K562 (cell line): ENCODE measurements around the gene HOXB3. TPM values are rescaled to one million over a fixed set of nuclear protein-coding genes. Genes with fewer than 3 reads are reported as not detected.

Experiments
- ATAC-seq: fragments of 200-7000 bp; cut with Tn5 transposase; 3 replicates; pipeline ENCODE4 v1.9.1; 2020; ENCODE audit warnings: moderate library complexity
- BruUV-seq: library from RNA; stranded (reverse); fragments of 400-500 nt; replicated peaks from 2 replicates; lab custom pipeline; 2021; lab: Mats Ljungman, UMichigan
- CTCF ChIA-PET: fragments of 300-600 bp; formaldehyde crosslinking; extraction: SDS; loops from one replicate; lab custom pipeline; 2021; ENCODE audit warnings: low intra/inter-chr PET ratio; lab: Yijun Ruan, JAX
- POLR2A ChIA-PET: fragments of 300-600, 350-650 bp; sonication (Branson Sonifier 250); formaldehyde crosslinking; extraction: SDS; loops from one replicate; lab custom pipeline; 2021; ENCODE audit warnings: antibody characterized with exemption, inconsistent platforms; lab: Yijun Ruan, JAX
- DNase-seq, 4 experiments: peaks; one replicate each; pipeline versions ENCODE4 v3.0.0 to v3.0.0-alpha.2; 2011 to 2018; ENCODE audit warnings: low spot score in 3 of 4, mixed read lengths in 3 of 4; ENCODE audit errors: extremely low read depth in 1 of 4
- FAIRE-seq: peaks from 2 replicates; lab custom pipeline; 2011; peaks lifted over from hg19 to GRCh38; lab: Jason Lieb, UNC
- H2AFZ ChIP-seq: 2 replicates; pipeline ENCODE4 v1.6.0; 2011; ENCODE audit warnings: low read depth, low read length, control low read depth, inconsistent platforms
- H3K27ac ChIP-seq: fragments of 200-600 bp; 3 replicates; pipeline ENCODE4 v1.8.0; 2011; ENCODE audit warnings: low read depth, mild to moderate bottlenecking, control low read depth, inconsistent platforms, low read length, moderate library complexity, mixed read lengths; ENCODE audit errors: extremely low read depth
- H3K27me3 ChIP-seq, 2 experiments: fragments of 300-600 bp in 1 of 2; 2 replicates in 1 of 2; 3 replicates in 1 of 2; pipeline versions ENCODE4 v1.6.0 to v1.8.0; 2011; ENCODE audit warnings: inconsistent platforms in 2 of 2, low read length in 2 of 2, mild to moderate bottlenecking in 1 of 2, mixed read lengths in 1 of 2, moderate library complexity in 1 of 2; ENCODE audit not compliant: control insufficient read depth in 2 of 2, insufficient read depth in 2 of 2
- H3K36me3 ChIP-seq: fragments of 300-600 bp; 3 replicates; pipeline ENCODE4 v1.8.0; 2011; ENCODE audit warnings: mild to moderate bottlenecking, low read length, inconsistent platforms; ENCODE audit not compliant: control insufficient read depth, insufficient read depth
- H3K4me1 ChIP-seq, 2 experiments: fragments of 200-600 bp in 1 of 2; replicated peaks in 1 of 2; 2 replicates in 1 of 2; 3 replicates in 1 of 2; pipeline versions ENCODE4 v1.5.1 to v1.8.0; 2011; ENCODE audit warnings: inconsistent platforms in 2 of 2, low read length in 2 of 2, mild to moderate bottlenecking in 1 of 2, mixed read lengths in 1 of 2, moderate library complexity in 1 of 2; ENCODE audit not compliant: control insufficient read depth in 2 of 2, insufficient read depth in 2 of 2
- H3K4me2 ChIP-seq: 2 replicates; pipeline ENCODE4 v1.6.1; 2011; ENCODE audit warnings: low read length, control low read depth, inconsistent platforms, mixed read lengths; ENCODE audit not compliant: insufficient read depth
- H3K4me3 ChIP-seq: fragments of 200-600 bp; sonication (generic), shearing (Covaris generic); 2 replicates; pipeline ENCODE4 v1.5.1; 2016; ENCODE audit warnings: control low read depth, inconsistent platforms
- H3K79me2 ChIP-seq: fragments of 200-600 bp; 3 replicates; pipeline ENCODE4 v1.8.0; 2011; ENCODE audit warnings: low read length, inconsistent platforms; ENCODE audit not compliant: control insufficient read depth, insufficient read depth
- H3K9ac ChIP-seq, 2 experiments: 2 replicates each; pipeline versions ENCODE4 v1.6.0 to v1.6.1; 2011; ENCODE audit warnings: low read depth in 2 of 2, low read length in 2 of 2, control low read depth in 1 of 2, inconsistent platforms in 1 of 2, mild to moderate bottlenecking in 1 of 2, mixed read lengths in 1 of 2; ENCODE audit not compliant: insufficient read depth in 1 of 2
- H3K9me1 ChIP-seq: one replicate; pipeline ENCODE4 v1.6.0; 2011; ENCODE audit warnings: inconsistent platforms, mild to moderate bottlenecking, low read length, moderate library complexity; ENCODE audit not compliant: control insufficient read depth, insufficient read depth
- H3K9me3 ChIP-seq: replicated peaks from 2 replicates; pipeline ENCODE4 v1.5.1; 2011; ENCODE audit warnings: low read depth, low read length, inconsistent platforms; ENCODE audit not compliant: control insufficient read depth, insufficient read depth
- H4K20me1 ChIP-seq: replicated peaks from 2 replicates; pipeline ENCODE4 v1.6.1; 2011; ENCODE audit warnings: low read length, inconsistent platforms, mixed read lengths; ENCODE audit not compliant: control insufficient read depth, insufficient read depth
- DIDO1 ChIP-seq: fragments of 450-650 bp; IDR thresholded peaks from 2 replicates; pipeline ENCODE4 v1.6.1; 2016; ENCODE audit warnings: low read depth, missing biosample characterization, missing genetic modification characterization
- DNMT1 ChIP-seq: fragments of 450-650 bp; IDR thresholded peaks from 2 replicates; pipeline ENCODE4 v1.6.1; 2016; ENCODE audit warnings: antibody characterized with exemption, mild to moderate bottlenecking
- FIP1L1 ChIP-seq: fragments of 200-400 bp; formaldehyde crosslinking; IDR thresholded peaks from 2 replicates; pipeline ENCODE4 v1.6.1; 2018; ENCODE audit warnings: mild to moderate bottlenecking, low read depth, low read length; ENCODE audit not compliant: poor library complexity, severe bottlenecking
- KAT7 ChIP-seq: sonication (generic); formaldehyde crosslinking; IDR thresholded peaks from 2 replicates; pipeline ENCODE4 v1.8.0; 2022; ENCODE audit warnings: missing genetic modification reagents, mild to moderate bottlenecking, borderline replicate concordance
- MCM5 ChIP-seq: fragments of 450-650 bp; IDR thresholded peaks from 2 replicates; pipeline ENCODE4 v1.6.1; 2016; ENCODE audit warnings: low read depth
- NCOA6 ChIP-seq: fragments of 450-650 bp; IDR thresholded peaks from 2 replicates; pipeline ENCODE4 v1.6.1; 2017; ENCODE audit warnings: mild to moderate bottlenecking
- RBFOX2 ChIP-seq: fragments of 200-400 bp; formaldehyde crosslinking; IDR thresholded peaks from 2 replicates; pipeline ENCODE4 v1.6.1; 2017; ENCODE audit warnings: low read depth, mild to moderate bottlenecking, low read length, moderate library complexity
- RNF219 ChIP-seq: fragments of 250-450 bp; sonication (Bioruptor Pico); IDR thresholded peaks from 2 replicates; pipeline ENCODE4 v1.5.0; 2022; ENCODE audit warnings: mild to moderate bottlenecking
- TAF15 ChIP-seq: fragments of 200-400 bp; formaldehyde crosslinking; IDR thresholded peaks from 2 replicates; pipeline ENCODE4 v1.6.1; 2017; ENCODE audit warnings: mild to moderate bottlenecking, low read depth, low read length, moderate library complexity
- ZHX1 ChIP-seq: fragments of 150-350 bp; conservative IDR thresholded peaks from 2 replicates; pipeline ENCODE4 v1.6.1; 2014; ENCODE audit warnings: low read length
- ZNF354B ChIP-seq: fragments of 250-450 bp; sonication (Bioruptor Pico); IDR thresholded peaks from 2 replicates; pipeline ENCODE4 v1.4.0; 2020
- WGBS: fragments of 100-300 bp; shearing (Covaris generic); methylation state at CpG from one replicate; pipeline ENCODE4 v1.1.6; 2016; ENCODE audit warnings: low coverage, mixed read lengths; ENCODE audit not compliant: insufficient coverage; ENCODE audit errors: missing lambda C conversion rate; 5-methylcytosine and 5-hydroxymethylcytosine counted together
- in situ Hi-C: fragments of 300-500 bp; cut with MboI; formaldehyde crosslinking; loops from 4 replicates; pipeline ENCODE4 v1.15.0; 2018; ENCODE audit warnings: inconsistent platforms, mixed read lengths
- intact Hi-C: fragments of 100-400 bp; cut with micrococcal nuclease; formaldehyde crosslinking; loops from 2 replicates; pipeline ENCODE4 v1.14.2; 2022
- polyA plus RNA-seq, 8 experiments: library from polyadenylated mRNA; depleted of rRNA in 4 of 8; stranded (reverse) in 5 of 8; unstranded in 3 of 8; fragments of >200 nt; fragmentation: Nextera tagmentation in 2 of 8; fragmentation: Illumina TruSeq in 1 of 8; extraction: Ambion mirVana in 2 of 8; extraction: Trizol in 1 of 8; gene quantifications; 2 replicates each; pipeline versions ENCODE4 v1.2.1 to v1.2.3, GENCODE V29; 2011 to 2014; ENCODE audit warnings: inconsistent platforms in 1 of 8, missing spikeins in 1 of 8
- total RNA-seq, 7 experiments: library from RNA; depleted of rRNA in 6 of 7; stranded (reverse); fragments of >200 nt in 6 of 7; fragmentation: Illumina TruSeq in 2 of 7; extraction: Trizol in 2 of 7; gene quantifications; 2 replicates each; pipeline versions ENCODE4 v1.2.1 to v1.2.3, GENCODE V29; 2011 to 2021; ENCODE audit warnings: low replicate concordance in 1 of 7

The HOXB3 gene
- total and polyA plus RNA-seq, 9 of the 15 experiments (the other 6 are each of a cell fraction or from before 2014, with no cell fraction given): 2.4 to 41.3 (median 20.2) TPM

DNA sequence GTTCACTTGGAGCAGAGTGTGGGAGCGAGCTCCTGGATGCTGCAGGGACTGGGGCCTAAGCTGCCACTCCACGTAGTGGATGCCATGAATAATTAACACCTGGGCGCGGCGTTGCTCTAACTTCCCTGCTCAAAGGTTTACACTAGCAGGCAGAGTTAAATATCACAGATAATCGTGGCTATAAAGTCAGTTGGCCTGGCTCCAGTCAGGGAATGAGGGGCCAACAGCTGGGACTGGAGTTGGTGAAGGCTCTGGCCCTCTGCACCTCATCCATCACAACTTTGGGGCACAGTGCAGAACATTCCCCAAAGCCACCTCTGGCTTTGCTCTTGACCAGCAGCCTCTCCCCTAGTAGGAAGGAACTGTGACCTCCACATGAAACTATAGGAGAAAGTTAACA is 22.8 kb downstream of the HOXB3 start:
- intact Hi-C loops (no loop called here), in situ Hi-C loops (no loop called here)
- no TSS peak for BruUV-seq
- ATAC-seq (no peak), FAIRE-seq (no peak), DNase-seq (no peak)
- Histone ChIP-seq H3K4me2 (no peak overlapping the region), H3K9me3 (no peaks in the 10 kb centered on the region), H3K27me3 (no peaks in the 10 kb centered on the region), H3K9me1 (peaks cover 6% of the 10 kb centered on the region), H3K4me1 (peaks cover 30 to 31% of the 10 kb centered on the region in 2 experiments), H4K20me1 (no peaks in the 10 kb centered on the region; the same call in 1 of the 2 replicates), H3K27ac (no peak overlapping the region), H2AFZ (no peak overlapping the region), H3K79me2 (peaks cover 62% of the 10 kb centered on the region), H3K36me3 (peaks cover 95% of the 10 kb centered on the region; the same call in 2 of the 3 replicates), H3K9ac (peak overlapping the region in 1 of 2 experiments; percentile 54; a peak in 1 of 4 replicates), H3K4me3 (no peak overlapping the region)
- CTCF ChIA-PET: no interaction called here
- POLR2A ChIA-PET: interaction anchor here (0.6 to 3.9 kb wide), 3 partner anchors 11 to 1222 kb away, joined by 3 to 21 read pairs (median 3); no protein-coding TSS in a partner anchor
- TF ChIP-seq DNMT1: no peak
- no peak for TF ChIP-seq MCM5
- TF ChIP-seq TAF15: no peak
- TF ChIP-seq RBFOX2: no peak
- TF ChIP-seq RNF219 (CRISPR knock-in tag): no peak
- TF ChIP-seq ZHX1: no peak
- TF ChIP-seq KAT7 (CRISPR knock-in tag): no peak
- TF ChIP-seq NCOA6: no peak
- no peak for TF ChIP-seq FIP1L1
- TF ChIP-seq ZNF354B (CRISPR knock-in tag): no peak
- TF ChIP-seq DIDO1 (tag): no peak
- 72% methylated on average over 6 of the region's 6 CpGs for WGBS
